Raji (cell line): Measurements from ENCODE around the gene HIP1R.

Experiments
- POLR2A ChIP-seq: IDR thresholded peaks from 2 replicates; pipeline ENCODE4 v1.6.1; 2011; ENCODE audit warnings: low read depth, low read length, control low read depth; ENCODE audit not compliant: insufficient read depth

The HIP1R gene

DNA sequence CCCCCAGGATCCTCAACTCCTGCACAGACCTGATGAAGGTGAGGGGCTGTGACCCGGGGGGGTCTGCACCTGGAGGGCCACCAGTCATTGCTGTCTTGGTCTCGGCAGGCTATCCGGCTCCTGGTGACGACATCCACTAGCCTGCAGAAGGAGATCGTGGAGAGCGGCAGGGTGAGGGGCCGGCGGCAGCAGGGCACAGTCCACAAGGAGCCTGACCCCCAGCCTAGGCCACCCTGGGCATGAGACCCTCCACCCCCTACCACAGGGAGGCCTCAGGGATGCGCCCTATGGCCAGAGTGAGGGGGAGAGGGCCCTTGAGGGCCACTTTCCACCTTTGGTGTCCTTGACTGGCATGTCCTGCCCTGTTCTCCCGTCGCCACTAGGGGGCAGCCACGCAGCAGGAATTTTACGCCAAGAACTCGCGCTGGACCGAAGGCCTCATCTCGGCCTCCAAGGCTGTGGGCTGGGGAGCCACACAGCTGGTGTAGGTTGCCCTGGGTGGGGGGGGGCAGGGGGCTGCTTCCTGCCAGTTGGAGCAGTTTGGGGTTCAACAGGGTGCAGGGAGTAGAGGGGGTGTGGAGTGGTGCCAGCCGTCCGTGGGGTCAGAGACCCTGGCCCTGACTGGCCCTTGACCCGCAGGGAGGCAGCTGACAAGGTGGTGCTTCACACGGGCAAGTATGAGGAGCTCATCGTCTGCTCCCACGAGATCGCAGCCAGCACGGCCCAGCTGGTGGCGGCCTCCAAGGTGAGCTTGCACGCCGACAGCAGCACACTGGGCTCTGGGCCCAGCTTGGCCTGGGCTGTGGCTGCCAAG lies 25.0 kb downstream of the HIP1R start:
- no peak for TF ChIP-seq POLR2A

- TF ChIP-seq POLR2A: no peak
Observed at GRCh38 chr12:122860854-122861586, 25.8 kb downstream of the HIP1R start.

- no peak for TF ChIP-seq POLR2A
Observed at GRCh38 chr12:122861587-122861970, 26.3 kb downstream of the HIP1R start.

- no peak for TF ChIP-seq POLR2A
Observed at GRCh38 chr12:122862110-122862634, 26.9 kb downstream of the HIP1R start.

DNA sequence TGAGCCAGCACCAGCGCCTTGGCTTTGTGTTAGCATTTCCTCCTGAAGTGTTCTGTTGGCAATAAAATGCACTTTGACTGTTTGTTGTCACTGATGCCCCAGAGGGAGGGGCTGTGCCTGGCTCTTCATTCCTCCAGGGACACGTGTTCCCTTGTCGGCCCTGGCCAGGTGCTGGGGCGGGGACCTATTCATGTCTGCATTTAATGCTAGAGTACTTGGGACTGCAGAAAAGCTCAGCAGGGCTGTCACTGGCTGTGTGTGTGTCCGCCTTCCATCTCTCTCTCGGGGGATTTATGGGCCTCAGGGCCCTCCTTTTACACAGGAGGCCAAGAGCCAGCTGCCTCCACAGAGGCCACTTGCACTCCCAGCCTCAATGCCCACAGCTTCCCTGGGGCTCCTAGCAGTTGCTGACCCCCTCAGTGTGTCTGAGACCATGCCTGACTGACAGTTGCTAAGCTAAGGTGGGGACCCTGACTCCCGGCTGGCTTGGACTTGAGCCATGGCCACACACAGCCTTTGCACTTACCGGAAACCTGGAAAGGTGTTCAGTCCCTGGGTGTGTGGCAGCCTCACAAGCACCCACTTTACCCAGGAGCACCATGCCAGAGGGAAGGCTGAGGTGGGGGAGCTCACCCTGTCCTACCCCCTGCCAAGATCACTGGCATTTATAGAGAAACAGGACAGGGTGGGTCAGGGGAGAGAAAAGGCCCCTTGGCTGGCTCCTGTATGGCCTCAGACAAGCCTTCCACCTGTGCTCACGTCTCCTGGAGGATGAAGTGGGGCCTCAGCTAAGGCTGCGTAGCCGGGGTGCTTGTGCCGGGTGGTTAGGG lies 27.8 kb downstream of the HIP1R start:
- no peak for TF ChIP-seq POLR2A

DNA sequence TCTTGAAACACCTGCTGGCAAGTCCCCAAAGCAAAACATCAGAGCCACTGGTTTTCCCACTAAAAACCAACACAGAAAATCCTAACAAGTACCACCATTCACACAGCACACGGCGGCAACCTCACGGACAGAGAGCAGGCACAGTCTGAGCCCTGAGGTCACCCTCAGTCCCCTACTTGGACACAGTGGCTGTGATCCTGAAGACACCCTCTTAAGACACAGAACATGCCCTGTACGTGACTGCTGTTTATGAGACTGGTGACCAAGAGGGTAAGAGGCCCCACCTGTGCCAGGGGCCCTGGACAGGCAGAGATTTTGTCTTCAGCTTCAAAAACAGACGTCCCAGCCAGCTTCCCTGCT lies 29.6 kb downstream of the HIP1R start:
- TF ChIP-seq POLR2A: no peak

DNA sequence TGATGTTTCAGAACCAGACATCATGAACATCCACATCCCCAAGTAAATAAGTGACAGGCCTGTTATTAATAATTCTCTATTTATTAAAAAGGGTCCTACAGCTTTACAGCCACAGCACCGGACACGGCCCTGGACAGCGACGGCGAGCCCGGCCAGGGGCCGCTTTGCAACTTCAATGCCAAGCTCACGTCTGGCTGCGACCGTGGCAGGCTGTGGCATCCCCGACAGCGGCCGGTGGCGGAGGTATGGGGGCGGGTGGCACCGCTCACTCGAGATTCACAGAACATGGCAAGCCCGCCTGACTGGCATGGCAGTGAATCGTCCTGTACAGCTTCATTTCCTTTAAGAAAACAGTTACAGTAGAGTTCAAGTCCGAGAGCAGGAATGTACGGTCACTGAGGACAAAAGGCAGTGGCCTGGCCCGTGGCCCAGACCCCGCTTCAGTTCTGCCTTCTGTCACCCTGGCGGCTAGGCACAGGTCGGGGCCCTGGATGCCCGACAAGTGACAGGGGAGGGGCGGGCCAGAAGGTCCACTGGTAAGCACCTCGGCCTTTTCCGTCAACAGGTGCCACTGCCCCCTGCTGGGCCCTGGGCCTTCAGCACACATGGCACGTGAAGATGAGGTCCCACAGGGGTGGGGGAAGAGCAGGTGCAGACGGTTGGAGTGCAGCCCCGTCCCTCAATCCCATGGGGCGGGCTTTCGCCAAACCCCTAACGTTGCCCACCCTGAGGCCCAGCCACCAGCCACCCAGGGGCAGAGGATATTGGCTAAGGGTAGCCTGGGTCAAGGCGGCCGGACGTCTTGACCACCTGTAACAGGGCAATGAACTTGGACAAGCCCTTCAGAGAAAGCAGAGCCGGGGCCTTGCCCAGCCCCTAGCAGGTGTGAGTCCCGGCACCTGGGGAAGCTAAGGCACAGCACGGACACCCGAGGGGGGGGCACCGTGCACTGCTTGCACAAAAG lies 30.3 kb downstream of the HIP1R start:
- no peak for TF ChIP-seq POLR2A

DNA sequence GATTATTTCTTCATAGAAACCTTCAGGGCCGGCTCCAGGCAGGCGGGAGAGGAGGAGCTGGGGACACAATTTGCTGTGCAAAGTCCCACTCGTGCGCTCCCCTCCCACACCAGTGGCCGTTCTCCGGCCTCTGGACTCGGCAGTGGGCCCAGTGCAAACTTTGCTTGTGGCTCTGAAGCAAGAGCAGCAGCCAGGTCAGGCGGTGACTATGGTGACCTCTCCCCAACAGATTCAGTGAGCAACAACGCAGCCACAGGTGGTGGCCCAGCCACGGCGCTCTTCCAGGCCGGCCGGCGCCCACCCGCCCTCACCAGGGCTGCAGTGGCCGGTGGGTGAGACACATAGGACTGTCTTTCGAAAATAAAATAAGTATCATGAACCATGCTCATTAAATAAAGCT lies 31.1 kb downstream of the HIP1R start:
- no peak for TF ChIP-seq POLR2A

DNA sequence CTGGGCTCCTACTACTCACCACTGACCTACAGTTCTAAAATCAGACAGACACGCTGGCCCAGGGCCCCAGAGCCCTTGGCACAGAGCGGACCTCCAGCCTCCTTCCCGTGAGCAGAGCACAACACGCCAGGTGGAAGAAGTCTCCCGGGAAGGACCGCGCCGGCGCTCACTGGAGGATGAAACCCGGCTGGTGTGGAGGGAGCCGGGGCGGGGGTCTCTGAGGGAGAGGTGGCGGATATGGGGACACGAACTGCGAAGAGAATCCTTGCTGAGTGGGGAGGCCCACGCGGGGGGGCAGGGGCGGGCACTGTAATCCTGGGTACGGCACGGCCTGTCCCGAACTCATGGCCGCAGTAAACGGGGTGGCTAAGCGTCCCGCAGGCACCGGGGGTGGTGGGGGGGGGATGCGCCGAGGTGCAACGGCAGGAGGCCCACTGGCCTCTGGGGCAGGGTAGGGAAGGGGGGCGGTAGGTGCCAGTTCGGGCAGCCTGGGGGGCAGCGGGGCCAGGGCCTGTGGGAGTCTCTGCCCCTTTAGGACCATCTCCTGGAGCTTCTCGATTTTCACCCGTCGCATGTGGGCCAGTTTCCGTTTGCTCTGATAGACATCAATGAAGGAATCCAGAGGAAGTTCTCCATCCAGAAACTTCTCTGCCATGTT lies 31.8 kb downstream of the HIP1R start:
- TF ChIP-seq POLR2A: no peak

GRCh38 chr12:122867691-122868461 lies 32.6 kb downstream of the HIP1R start:
- no peak for TF ChIP-seq POLR2A

GRCh38 chr12:122868471-122869177 lies 33.4 kb downstream of the HIP1R start:
- TF ChIP-seq POLR2A: no peak

- TF ChIP-seq POLR2A: no peak
Observed at GRCh38 chr12:122869207-122869973, 34.1 kb downstream of the HIP1R start.
